Measurements from ENCODE around the gene MOGAT3.

Gene MOGAT3, protein sequence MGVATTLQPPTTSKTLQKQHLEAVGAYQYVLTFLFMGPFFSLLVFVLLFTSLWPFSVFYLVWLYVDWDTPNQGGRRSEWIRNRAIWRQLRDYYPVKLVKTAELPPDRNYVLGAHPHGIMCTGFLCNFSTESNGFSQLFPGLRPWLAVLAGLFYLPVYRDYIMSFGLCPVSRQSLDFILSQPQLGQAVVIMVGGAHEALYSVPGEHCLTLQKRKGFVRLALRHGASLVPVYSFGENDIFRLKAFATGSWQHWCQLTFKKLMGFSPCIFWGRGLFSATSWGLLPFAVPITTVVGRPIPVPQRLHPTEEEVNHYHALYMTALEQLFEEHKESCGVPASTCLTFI

GRCh38 chr7:101200862-101201599 is at the start of gene MOGAT3:
TSS of gene MOGAT3 (minus strand) at chr7:101201036. CDS start at chr7:101200854, 182 bp downstream.
- Mint-ChIP-seq H3K4me3 (no peak within 1 kb of the TSS), H3K27me3 (peaks cover 51% of the 10 kb centered on the region), H3K27ac (no peak within 1 kb of the TSS), H3K9me3 (no peaks in the 10 kb centered on the region), H3K4me1 (peaks cover 26% of the 10 kb centered on the region), H3K36me3 (peaks cover 4% of the 10 kb centered on the region)
- no peak for ATAC-seq

GRCh38 chr7:101250324-101250723 is 49.5 kb upstream of the MOGAT3 start:
- Mint-ChIP-seq H3K9me3 (no peaks in the 10 kb centered on the region), H3K4me1 (peaks cover 40% of the 10 kb centered on the region), H3K36me3 (peaks cover 34% of the 10 kb centered on the region), H3K27ac (peak overlapping the region; percentile 98), H3K27me3 (peaks cover 10% of the 10 kb centered on the region), H3K4me3 (peak overlapping the region; percentile 93)
- ATAC-seq = peak; percentile 71

DNA sequence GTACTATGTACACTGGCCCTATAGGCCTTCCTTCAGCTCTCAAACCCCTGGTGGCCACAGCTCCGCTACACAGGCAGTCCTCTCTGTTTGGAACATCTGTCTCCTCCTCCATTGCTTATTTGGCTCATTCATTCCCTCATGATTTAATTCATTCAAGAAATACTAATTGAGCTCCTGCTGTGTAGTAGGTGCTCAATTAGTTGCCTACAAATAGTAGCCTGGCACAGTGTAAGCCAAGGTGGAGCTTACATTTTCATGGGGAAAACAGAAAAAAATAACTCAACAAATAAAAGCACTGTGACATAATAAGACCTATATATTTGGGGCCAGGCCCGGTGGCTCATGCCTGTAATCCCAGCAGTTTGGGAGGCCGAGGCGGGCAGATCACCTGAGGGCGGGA is 47.4 kb upstream of the MOGAT3 start:
- no peak overlapping the region for H3K27ac Mint-ChIP-seq

GRCh38 chr7:101245147-101245668 is 44.4 kb upstream of the MOGAT3 start:
- H3K4me1 Mint-ChIP-seq = peaks cover 44% of the 10 kb centered on the region
- H3K27ac Mint-ChIP-seq = peak overlapping the region; percentile 91
- no peaks in the 10 kb centered on the region for H3K9me3 Mint-ChIP-seq
- H3K27me3 Mint-ChIP-seq = no peaks in the 10 kb centered on the region
- ATAC-seq = no peak
- peak overlapping the region; percentile 98 for H3K4me3 Mint-ChIP-seq
- H3K36me3 Mint-ChIP-seq = peaks cover 37% of the 10 kb centered on the region

More for the DNA sequence above, 47.4 kb upstream of the MOGAT3 start:
- no peak overlapping the region for H3K4me3 Mint-ChIP-seq
- no peak for ATAC-seq
- H3K4me1 Mint-ChIP-seq = peaks cover 55% of the 10 kb centered on the region
- H3K9me3 Mint-ChIP-seq = no peaks in the 10 kb centered on the region
- H3K36me3 Mint-ChIP-seq = peaks cover 41% of the 10 kb centered on the region
- no peaks in the 10 kb centered on the region for H3K27me3 Mint-ChIP-seq

DNA sequence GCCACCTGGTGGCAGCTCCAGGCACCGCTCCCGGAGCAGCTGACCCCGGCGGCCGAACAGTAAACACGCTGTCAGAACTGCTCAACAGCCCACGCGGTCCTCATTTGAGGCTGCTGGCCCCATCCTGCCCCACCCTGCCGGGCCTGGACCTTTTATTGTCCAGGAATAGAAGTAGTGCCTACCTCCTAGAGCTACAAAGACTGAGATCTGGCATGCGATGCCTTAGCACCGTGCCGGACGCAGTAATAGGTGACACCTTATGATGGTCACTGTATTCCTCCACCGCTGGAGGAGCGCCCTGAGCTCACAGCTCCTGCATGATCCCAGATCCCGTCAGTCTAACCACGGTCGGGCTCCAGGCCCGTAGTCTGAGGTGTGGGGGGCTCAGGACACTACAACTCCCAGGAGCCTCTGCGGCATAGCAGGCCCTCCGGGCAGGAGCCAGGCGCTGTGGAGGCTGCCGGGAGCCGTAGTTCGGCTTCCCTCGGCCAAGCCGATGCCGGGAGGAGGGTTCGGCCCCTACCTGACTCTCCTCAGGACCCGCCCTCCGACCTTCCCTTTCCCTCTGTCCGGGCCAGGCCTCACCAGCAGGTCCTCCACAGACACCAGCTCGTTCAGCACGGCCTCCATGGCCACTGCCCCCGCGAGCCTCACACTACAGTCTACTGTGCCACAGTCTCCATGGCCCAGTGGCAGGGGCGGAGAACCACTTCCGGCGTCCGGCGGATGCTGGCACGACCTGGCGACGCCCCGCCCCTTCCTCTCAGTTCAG is 43.7 kb upstream of the MOGAT3 start, which contains the start of gene FIS1:
FIS1 (minus strand) TSS at position 707 of the 772 bp plus-strand sequence; CDS start at position 630, 77 bp downstream.
- Mint-ChIP-seq H3K27ac (peak within 1 kb of the TSS; percentile 91), H3K36me3 (peaks cover 33% of the 10 kb centered on the region), H3K4me1 (peaks cover 38% of the 10 kb centered on the region), H3K9me3 (no peaks in the 10 kb centered on the region), H3K4me3 (peak within 1 kb of the TSS; percentile 98), H3K27me3 (no peaks in the 10 kb centered on the region)
- peak; percentile 99 for ATAC-seq

- Mint-ChIP-seq H3K4me1 (peaks cover 38% of the 10 kb centered on the region), H3K27me3 (no peaks in the 10 kb centered on the region), H3K4me3 (peak overlapping the region; percentile 98), H3K9me3 (no peaks in the 10 kb centered on the region), H3K36me3 (peaks cover 36% of the 10 kb centered on the region), H3K27ac (peak overlapping the region; percentile 91)
- no peak for ATAC-seq
These were observed 43.0 kb upstream of the MOGAT3 start for GRCh38 chr7:101243646-101244374.

GRCh38 chr7:101241443-101242349 is 40.9 kb upstream of the MOGAT3 start:
- Mint-ChIP-seq H3K27me3 (no peaks in the 10 kb centered on the region), H3K4me1 (peaks cover 27% of the 10 kb centered on the region), H3K27ac (no peak overlapping the region), H3K36me3 (peaks cover 37% of the 10 kb centered on the region), H3K9me3 (no peaks in the 10 kb centered on the region), H3K4me3 (no peak overlapping the region)
- ATAC-seq = no peak

DNA sequence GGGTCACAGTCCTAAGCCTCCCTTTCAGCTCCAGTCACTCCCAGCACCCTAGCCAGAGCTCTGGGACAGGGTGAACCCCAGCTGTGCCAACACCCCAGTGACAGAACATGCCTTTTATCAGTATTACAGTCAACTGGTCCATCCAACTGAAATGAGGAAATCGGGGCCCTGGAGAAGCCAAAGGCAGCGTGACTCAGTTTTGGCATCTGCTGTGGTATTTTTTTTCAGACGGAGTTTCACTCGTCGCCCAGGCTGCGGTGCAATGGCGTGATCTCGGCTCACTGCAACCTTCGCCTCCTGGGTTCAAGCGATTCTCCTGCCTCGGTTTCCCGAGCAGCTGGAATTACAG is 40.2 kb upstream of the MOGAT3 start:
- no peak overlapping the region for H3K27ac Mint-ChIP-seq
- ATAC-seq = no peak
- no peaks in the 10 kb centered on the region for H3K9me3 Mint-ChIP-seq
- peaks cover 26% of the 10 kb centered on the region for H3K4me1 Mint-ChIP-seq
- peaks cover 37% of the 10 kb centered on the region for H3K36me3 Mint-ChIP-seq
- no peak overlapping the region for H3K4me3 Mint-ChIP-seq
- H3K27me3 Mint-ChIP-seq = no peaks in the 10 kb centered on the region

- peaks cover 21% of the 10 kb centered on the region for H3K4me1 Mint-ChIP-seq
- no peak overlapping the region for H3K27ac Mint-ChIP-seq
- H3K9me3 Mint-ChIP-seq = no peaks in the 10 kb centered on the region
These were observed 39.6 kb upstream of the MOGAT3 start for GRCh38 chr7:101240226-101241014.

DNA sequence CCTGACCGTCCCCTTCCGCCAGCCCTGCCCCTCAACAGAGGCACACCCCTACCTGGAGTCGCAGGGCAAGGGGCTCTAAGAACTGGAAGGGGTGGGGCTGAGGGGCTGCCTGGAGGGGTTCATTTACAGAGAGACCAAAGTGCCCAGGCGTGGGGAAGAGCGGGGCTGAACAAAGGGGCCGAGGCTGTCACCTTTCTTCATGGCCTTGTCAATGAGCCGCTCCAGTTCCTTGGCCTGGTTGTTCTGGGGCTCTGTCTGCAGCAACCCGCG is 39.0 kb upstream of the MOGAT3 start:
- no peak overlapping the region for H3K4me3 Mint-ChIP-seq
- H3K4me1 Mint-ChIP-seq = peaks cover 15% of the 10 kb centered on the region
- H3K9me3 Mint-ChIP-seq = no peaks in the 10 kb centered on the region
- H3K27ac Mint-ChIP-seq = no peak overlapping the region
- ATAC-seq = no peak
- no peaks in the 10 kb centered on the region for H3K27me3 Mint-ChIP-seq
- H3K36me3 Mint-ChIP-seq = peaks cover 27% of the 10 kb centered on the region

More at GRCh38 chr7:101240226-101241014, 39.6 kb upstream of the MOGAT3 start:
- no peaks in the 10 kb centered on the region for H3K27me3 Mint-ChIP-seq
- ATAC-seq = no peak
- peaks cover 33% of the 10 kb centered on the region for H3K36me3 Mint-ChIP-seq
- H3K4me3 Mint-ChIP-seq = no peak overlapping the region

GRCh38 chr7:101239191-101239950 is 38.5 kb upstream of the MOGAT3 start:
- H3K4me1 Mint-ChIP-seq = peaks cover 14% of the 10 kb centered on the region
- no peak overlapping the region for H3K27ac Mint-ChIP-seq
- H3K27me3 Mint-ChIP-seq = no peaks in the 10 kb centered on the region
- H3K4me3 Mint-ChIP-seq = no peak overlapping the region
- H3K36me3 Mint-ChIP-seq = peaks cover 26% of the 10 kb centered on the region
- H3K9me3 Mint-ChIP-seq = no peaks in the 10 kb centered on the region
- ATAC-seq = no peak

DNA sequence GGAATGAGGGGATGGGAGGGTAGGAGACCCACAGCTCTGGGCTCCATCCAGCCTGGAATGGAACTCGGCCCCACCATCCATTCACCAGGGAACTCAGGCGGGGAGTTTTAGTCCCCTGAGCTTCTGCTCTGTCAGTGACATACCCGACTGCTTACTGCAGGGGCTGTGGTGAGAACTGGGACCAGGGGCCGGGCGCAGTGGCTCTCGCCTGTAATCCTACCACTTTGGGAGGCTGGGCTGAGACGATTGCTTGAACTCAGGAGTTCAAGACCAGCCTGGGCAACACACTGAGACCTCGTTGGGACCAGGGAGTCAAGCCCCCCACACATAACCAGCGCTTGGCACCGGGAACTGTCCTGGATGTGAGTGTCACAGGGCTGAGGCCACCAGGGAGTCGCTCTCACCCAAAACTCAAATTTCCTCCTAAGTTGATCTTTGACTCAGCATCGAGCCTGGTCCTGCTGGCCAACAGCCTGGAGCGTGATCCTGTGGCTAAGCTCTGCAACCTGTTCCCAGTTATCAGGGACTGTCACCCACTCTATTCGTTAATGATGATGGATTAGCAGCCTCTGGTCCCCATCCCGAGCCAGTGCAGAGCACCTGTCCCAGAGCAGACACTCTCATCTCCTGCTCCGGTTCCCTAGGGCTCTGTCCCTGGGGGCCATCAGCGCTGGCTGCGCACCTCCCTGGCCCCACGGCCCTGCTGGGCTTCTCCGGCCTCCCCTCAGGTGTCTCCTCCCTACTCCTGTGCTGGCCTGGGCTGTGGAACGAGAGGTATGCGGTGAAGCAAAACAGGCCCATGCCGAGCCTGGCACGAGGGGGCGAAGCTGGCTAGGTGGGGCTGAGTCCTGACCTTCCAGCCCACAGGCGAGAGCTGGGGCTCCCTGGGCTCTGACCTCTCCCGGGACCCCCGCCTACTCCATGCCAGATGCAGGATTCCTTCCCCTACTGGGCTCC is 37.7 kb upstream of the MOGAT3 start:
- Mint-ChIP-seq H3K4me3 (no peak overlapping the region), H3K27ac (no peak overlapping the region), H3K4me1 (peaks cover 5% of the 10 kb centered on the region), H3K9me3 (no peaks in the 10 kb centered on the region), H3K36me3 (peaks cover 26% of the 10 kb centered on the region), H3K27me3 (no peaks in the 10 kb centered on the region)
- ATAC-seq = no peak
